Measurements from ENCODE around the gene ZNF468. TPM values are rescaled to one million over a fixed set of nuclear protein-coding genes. Genes with fewer than 3 reads are reported as not detected.

The ZNF468 gene
- polyA plus RNA-seq, 1 donor = 37.2 TPM

Other genes starting within 250 kb of the ZNF468 start
- gene ZNF83, start 219.3 kb downstream of the ZNF468 start, polyA plus RNA-seq = 90.2 TPM
- gene ZNF611, start 122.6 kb downstream of the ZNF468 start, polyA plus RNA-seq = 13.4 TPM
- 15.9 TPM for gene ZNF600, start 70.8 kb downstream of the ZNF468 start, polyA plus RNA-seq
- 20.6 TPM for gene ZNF28, start 36.0 kb downstream of the ZNF468 start, polyA plus RNA-seq
- 36.7 TPM for gene ZNF320, start 40.0 kb upstream of the ZNF468 start, polyA plus RNA-seq
- gene ZNF888, start 65.8 kb upstream of the ZNF468 start, polyA plus RNA-seq = 9.3 TPM
- gene ZNF816, start 105.3 kb upstream of the ZNF468 start, polyA plus RNA-seq = 14.5 TPM
- 0.03 TPM for gene ERVV-1, start 156.3 kb upstream of the ZNF468 start, polyA plus RNA-seq
- not detected for gene ERVV-2, start 187.1 kb upstream of the ZNF468 start, polyA plus RNA-seq
- 115 TPM for gene ZNF160, start 245.8 kb upstream of the ZNF468 start, polyA plus RNA-seq

Measured in large intestine (tissue), 1 donor.